Measurements from ENCODE around the gene MLST8. TPM values are rescaled to one million over a fixed set of nuclear protein-coding genes. Genes with fewer than 3 reads are reported as not detected.
A peak's percentile ranks its signal among the peaks of the same experiment; 100 is the strongest.

MLST8 gene
- total RNA-seq, 1 donor from 2014 or later, result 38.7 TPM

DNA sequence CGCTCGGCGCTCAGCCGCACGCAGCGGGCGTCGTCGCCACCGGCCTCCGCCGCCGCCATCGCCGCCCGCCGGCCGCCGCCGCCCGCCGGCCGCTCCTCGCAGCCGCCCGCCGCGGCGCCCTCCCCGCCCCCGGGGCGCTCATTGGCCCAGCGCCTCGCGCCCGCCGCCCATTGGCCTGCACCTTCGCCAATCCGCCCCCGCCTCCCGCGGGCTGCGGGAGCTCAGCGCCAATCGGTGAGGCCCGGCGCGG, 9.4 kb downstream of the MLST8 start, which contains the start of gene PGP:
Gene PGP (minus strand): TSS at position 122 of the 250 bp plus-strand sequence. CDS start 63 bp downstream, at position 59.
- POLR2A ChIA-PET, result interaction anchor here (0.5 to 3.4 kb wide), 10 partner anchors 10 to 1832 kb away, joined by 3 to 38 read pairs (median 4); partner anchors contain the start of genes ECI1, MLST8, RPS2 and SYNGR3
- CTCF ChIA-PET, result interaction anchor here (1.0 kb wide), 2 partner anchors 20 to 37 kb away, joined by 3 to 4 read pairs; partner anchors contain the start of gene ECI1
- TF ChIP-seq, protein P1, sequence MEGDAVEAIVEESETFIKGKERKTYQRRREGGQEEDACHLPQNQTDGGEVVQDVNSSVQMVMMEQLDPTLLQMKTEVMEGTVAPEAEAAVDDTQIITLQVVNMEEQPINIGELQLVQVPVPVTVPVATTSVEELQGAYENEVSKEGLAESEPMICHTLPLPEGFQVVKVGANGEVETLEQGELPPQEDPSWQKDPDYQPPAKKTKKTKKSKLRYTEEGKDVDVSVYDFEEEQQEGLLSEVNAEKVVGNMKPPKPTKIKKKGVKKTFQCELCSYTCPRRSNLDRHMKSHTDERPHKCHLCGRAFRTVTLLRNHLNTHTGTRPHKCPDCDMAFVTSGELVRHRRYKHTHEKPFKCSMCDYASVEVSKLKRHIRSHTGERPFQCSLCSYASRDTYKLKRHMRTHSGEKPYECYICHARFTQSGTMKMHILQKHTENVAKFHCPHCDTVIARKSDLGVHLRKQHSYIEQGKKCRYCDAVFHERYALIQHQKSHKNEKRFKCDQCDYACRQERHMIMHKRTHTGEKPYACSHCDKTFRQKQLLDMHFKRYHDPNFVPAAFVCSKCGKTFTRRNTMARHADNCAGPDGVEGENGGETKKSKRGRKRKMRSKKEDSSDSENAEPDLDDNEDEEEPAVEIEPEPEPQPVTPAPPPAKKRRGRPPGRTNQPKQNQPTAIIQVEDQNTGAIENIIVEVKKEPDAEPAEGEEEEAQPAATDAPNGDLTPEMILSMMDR (IDR thresholded peaks at IDR 0.05), result no peak
- intact Hi-C loops (cut with micrococcal nuclease), result no loop called here
- no peaks in the 10 kb centered on the region for H3K9me3 Mint-ChIP-seq
- no peak for DNase-seq
- H3K27ac Mint-ChIP-seq, result peak within 1 kb of the TSS; percentile 87
- ATAC-seq (ENCODE audit: low read depth), result peak; percentile 95
- peaks cover 3% of the 10 kb centered on the region for H3K36me3 Mint-ChIP-seq (ENCODE audit: low read depth)
- H3K4me1 Mint-ChIP-seq, result peaks cover 14% of the 10 kb centered on the region
- no peaks in the 10 kb centered on the region for H3K27me3 Mint-ChIP-seq
- H3K4me3 Mint-ChIP-seq, result peak within 1 kb of the TSS; percentile 87

DNA sequence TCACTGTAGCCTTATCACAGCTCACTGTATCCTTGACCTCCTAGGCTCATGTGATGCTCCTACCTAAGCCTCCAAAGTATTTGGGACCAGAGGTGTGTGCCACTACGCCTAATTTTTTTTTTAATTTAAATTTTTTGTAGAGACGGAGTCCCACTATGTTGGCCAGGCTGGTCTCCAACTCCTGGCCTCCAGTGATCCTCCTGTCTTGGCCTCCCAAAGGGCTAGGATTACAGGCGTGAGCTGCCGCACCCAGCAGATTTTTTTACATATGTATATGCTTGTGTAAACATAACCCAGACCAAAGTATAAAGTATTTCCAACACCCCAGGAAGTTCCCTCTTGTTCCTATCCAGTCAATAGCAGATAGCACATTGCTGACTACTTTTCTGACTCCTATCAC, 11.1 kb downstream of the MLST8 start:
- Mint-ChIP-seq H3K4me1 (peaks cover 14% of the 10 kb centered on the region), H3K4me3 (no peak overlapping the region), H3K36me3 (ENCODE audit: low read depth) (no peaks in the 10 kb centered on the region), H3K9me3 (no peaks in the 10 kb centered on the region), H3K27ac (no peak overlapping the region), H3K27me3 (no peaks in the 10 kb centered on the region)
- CTCF ChIA-PET, result no interaction called here
- POLR2A ChIA-PET, result interaction anchor here (1.4 to 3.4 kb wide), 3 partner anchors 11 to 61 kb away, joined by 7 to 38 read pairs (median 11); partner anchors contain the start of genes ECI1, MLST8 and TRAF7
- intact Hi-C loops (cut with micrococcal nuclease), result no loop called here
- DNase-seq (no peak), ATAC-seq (ENCODE audit: low read depth) (no peak)
- TF ChIP-seq, protein P1 (IDR thresholded peaks at IDR 0.05), result no peak

DNA sequence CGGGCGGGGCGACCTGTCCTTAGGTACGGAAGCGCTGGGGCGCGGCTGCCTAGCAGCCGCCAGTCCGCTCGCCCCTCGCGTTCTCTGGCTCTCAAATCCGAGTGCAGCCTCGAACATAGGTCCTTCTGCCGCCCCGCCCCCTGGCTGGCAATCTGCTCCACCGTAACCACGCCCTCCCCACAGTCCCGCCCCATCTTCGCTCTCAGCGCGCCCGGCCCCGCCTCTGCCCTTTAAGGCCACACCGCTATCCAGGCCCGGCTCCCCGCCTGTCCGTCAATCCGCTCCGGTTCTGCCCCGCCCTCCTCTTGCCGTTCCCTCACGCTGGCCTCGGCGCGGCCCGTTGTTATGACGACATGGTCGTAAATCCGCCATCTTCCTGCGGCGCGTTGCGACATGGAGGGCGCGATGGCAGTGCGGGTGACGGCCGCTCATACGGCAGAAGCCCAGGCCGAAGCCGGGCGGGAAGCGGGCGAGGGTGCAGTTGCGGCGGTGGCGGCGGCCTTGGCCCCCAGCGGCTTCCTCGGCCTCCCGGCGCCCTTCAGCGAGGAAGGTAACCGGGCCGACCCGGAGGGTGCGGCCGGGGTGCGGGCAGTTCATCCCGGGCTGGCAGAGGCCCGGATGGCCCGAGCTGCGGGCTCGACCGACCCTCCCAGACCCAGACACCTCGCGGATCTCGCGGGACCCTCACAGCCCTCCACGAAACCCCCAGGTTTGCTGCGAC, 18.1 kb downstream of the MLST8 start, which contains the start of gene E4F1:
Gene E4F1 (plus strand): TSS at position 371 of the 721 bp plus-strand sequence. CDS start 23 bp downstream, at position 394.
- TF ChIP-seq, protein P1 (IDR thresholded peaks at IDR 0.05), result no peak
- ATAC-seq (ENCODE audit: low read depth), result peak; percentile 98
- H3K4me1 Mint-ChIP-seq, result peaks cover 20% of the 10 kb centered on the region
- CTCF ChIA-PET, result no interaction called here
- peak within 1 kb of the TSS; percentile 59 for H3K27ac Mint-ChIP-seq
- H3K27me3 Mint-ChIP-seq, result no peaks in the 10 kb centered on the region
- H3K9me3 Mint-ChIP-seq, result no peaks in the 10 kb centered on the region
- intact Hi-C loops (cut with micrococcal nuclease), result loop anchor here (1.0 to 10.0 kb wide), 7 partner anchors 8 to 237 kb away; partner anchors contain the start of genes CCNF, ECI1, MLST8 and RNPS1
- H3K4me3 Mint-ChIP-seq, result peak within 1 kb of the TSS; percentile 81
- DNase-seq, result peak; percentile 98
- H3K36me3 Mint-ChIP-seq (ENCODE audit: low read depth), result peaks cover 12% of the 10 kb centered on the region
- POLR2A ChIA-PET, result interaction anchor here (1.2 to 1.9 kb wide), 3 partner anchors 28 to 68 kb away, joined by 4 to 10 read pairs (median 5); partner anchors contain the start of genes ECI1 and TRAF7

- POLR2A ChIA-PET, result interaction anchor here (1.4 to 1.9 kb wide), 2 partner anchors 27 to 69 kb away, joined by 5 to 10 read pairs; partner anchors contain the start of genes ECI1 and TRAF7
- intact Hi-C loops (cut with micrococcal nuclease), result loop anchor here (1.0 to 10.0 kb wide), 7 partner anchors 9 to 236 kb away; partner anchors contain the start of genes CCNF, ECI1, MLST8 and RNPS1
- ATAC-seq (ENCODE audit: low read depth) (peak; percentile 1), DNase-seq (no peak)
- Mint-ChIP-seq H3K27ac (peak overlapping the region; percentile 59), H3K9me3 (no peaks in the 10 kb centered on the region), H3K4me3 (peak overlapping the region; percentile 81), H3K4me1 (peaks cover 20% of the 10 kb centered on the region), H3K27me3 (no peaks in the 10 kb centered on the region), H3K36me3 (ENCODE audit: low read depth) (peaks cover 16% of the 10 kb centered on the region)
- TF ChIP-seq, protein P1 (IDR thresholded peaks at IDR 0.05), result no peak
- CTCF ChIA-PET, result no interaction called here
Observed at GRCh38 chr16:2223942-2224486, 18.8 kb downstream of the MLST8 start.
